GM18951 (cell line): ENCODE measurements around the gene ZNF860.
"Not testable (repeated sequence)": the region's sequence is repeated elsewhere in the genome, so short reads cannot be mapped to it uniquely, and the experiment has no call there.

Experiments used
- POLR2A ChIP-seq: IDR thresholded peaks from 4 replicates; pipeline ENCODE4 v1.6.1; 2011; ENCODE audit warnings: mild to moderate bottlenecking; ENCODE audit not compliant: insufficient read length, insufficient read depth; ENCODE audit errors: extremely low read depth
- in situ Hi-C: fragments of 300-500 bp; cut with MboI; formaldehyde crosslinking; loops from one replicate; pipeline ENCODE4 v1.12.0; 2022; ENCODE audit warnings: low sequenced_read_pairs, mixed read lengths, inconsistent platforms; ENCODE audit not compliant: unreplicated experiment

ZNF860 gene

GRCh38 chr3:31996195-31996594, 14.6 kb downstream of the ZNF860 start:
- TF ChIP-seq POLR2A, result no peak
- in situ Hi-C loops, result no loop called here

- no peak for TF ChIP-seq POLR2A
- in situ Hi-C loops, result no loop called here
Observed at GRCh38 chr3:31997500-31997899, 15.9 kb downstream of the ZNF860 start.

GRCh38 chr3:31999907-32000439, 18.4 kb downstream of the ZNF860 start:
- no peak for TF ChIP-seq POLR2A
- in situ Hi-C loops, result no loop called here

- no peak for TF ChIP-seq POLR2A
- in situ Hi-C loops, result no loop called here
Observed at GRCh38 chr3:32000877-32001276, 19.3 kb downstream of the ZNF860 start.

- in situ Hi-C loops, result no loop called here
- TF ChIP-seq POLR2A, result no peak
Observed at GRCh38 chr3:32002561-32003368, 21.2 kb downstream of the ZNF860 start.

GRCh38 chr3:32003380-32003779, 21.8 kb downstream of the ZNF860 start:
- no peak for TF ChIP-seq POLR2A
- in situ Hi-C loops, result no loop called here

GRCh38 chr3:32004113-32004765, 22.7 kb downstream of the ZNF860 start:
- in situ Hi-C loops, result no loop called here
- TF ChIP-seq POLR2A, result no peak

- no peak for TF ChIP-seq POLR2A
- in situ Hi-C loops, result no loop called here
Observed at GRCh38 chr3:32009101-32009500, 27.6 kb downstream of the ZNF860 start.

GRCh38 chr3:32009957-32010356, 28.4 kb downstream of the ZNF860 start:
- in situ Hi-C loops, result no loop called here
- no peak for TF ChIP-seq POLR2A

GRCh38 chr3:32010699-32011098, 29.1 kb downstream of the ZNF860 start:
- in situ Hi-C loops, result not testable (repeated sequence)

- in situ Hi-C loops, result not testable (repeated sequence)
Observed at GRCh38 chr3:32015638-32016037, 34.1 kb downstream of the ZNF860 start.

GRCh38 chr3:32017286-32017685, 35.7 kb downstream of the ZNF860 start:
- in situ Hi-C loops, result no loop called here

GRCh38 chr3:32018757-32019564, 37.4 kb downstream of the ZNF860 start:
- in situ Hi-C loops, result no loop called here
- TF ChIP-seq POLR2A, result no peak

More at GRCh38 chr3:32017286-32017685, 35.7 kb downstream of the ZNF860 start:
- TF ChIP-seq POLR2A, result no peak

GRCh38 chr3:32021155-32021554, 39.6 kb downstream of the ZNF860 start:
- no peak for TF ChIP-seq POLR2A
- in situ Hi-C loops, result no loop called here

- in situ Hi-C loops, result no loop called here
Observed at GRCh38 chr3:32021748-32022147, 40.2 kb downstream of the ZNF860 start.

More at GRCh38 chr3:32021748-32022147, 40.2 kb downstream of the ZNF860 start:
- TF ChIP-seq POLR2A, result no peak
